Stimulated activated CD8-positive, alpha-beta memory T cell treated with anti-CD3 and anti-CD28 coated beads, Interleukin-15, amount 100 ng/mL, for 4 hours (primary cell): ENCODE measurements around the gene KRTAP2-3.

Source experiments
- DNase-seq, 2 donors: peaks; one replicate each; pipeline ENCODE4 v3.0.0-alpha.2; 2020; ENCODE audit warnings: low read depth in 2 of 2

KRTAP2-3 gene

DNA sequence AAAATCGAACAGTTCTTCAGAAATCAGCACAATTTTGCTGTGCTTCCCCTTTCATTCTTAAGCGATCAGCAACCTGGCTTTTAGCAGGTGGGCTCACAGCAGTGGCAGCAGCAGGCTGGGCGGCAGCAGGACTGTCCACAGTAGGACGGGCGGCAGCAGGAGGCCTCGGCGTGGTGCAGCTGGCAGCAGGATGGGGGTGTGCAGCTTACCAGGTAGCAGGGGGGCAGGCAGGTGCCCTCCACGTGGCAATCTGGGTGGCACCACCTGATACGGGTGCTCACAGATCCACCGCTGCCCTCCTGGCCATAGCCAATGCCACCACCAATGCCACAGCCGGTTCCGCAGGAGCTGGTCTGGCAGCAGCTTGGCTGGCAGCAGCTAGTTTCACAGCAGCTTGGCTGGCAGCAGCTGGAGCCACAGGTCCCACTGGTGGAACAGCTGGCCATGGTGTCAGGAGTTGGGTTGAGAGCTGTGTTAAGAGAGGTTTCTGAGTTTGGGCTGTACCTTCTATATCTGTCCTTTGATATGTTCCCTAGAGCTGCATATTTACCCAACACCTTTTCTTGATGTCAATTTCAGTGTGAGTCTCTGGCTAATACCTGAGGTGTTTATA lies 30.2 kb downstream of the KRTAP2-3 start, which contains the start of gene KRTAP1-4:
TSS of gene KRTAP1-4 (minus strand) at position 563 of the 613 bp plus-strand sequence. CDS start at position 446, 117 bp downstream.
- DNase-seq: no peak

DNA sequence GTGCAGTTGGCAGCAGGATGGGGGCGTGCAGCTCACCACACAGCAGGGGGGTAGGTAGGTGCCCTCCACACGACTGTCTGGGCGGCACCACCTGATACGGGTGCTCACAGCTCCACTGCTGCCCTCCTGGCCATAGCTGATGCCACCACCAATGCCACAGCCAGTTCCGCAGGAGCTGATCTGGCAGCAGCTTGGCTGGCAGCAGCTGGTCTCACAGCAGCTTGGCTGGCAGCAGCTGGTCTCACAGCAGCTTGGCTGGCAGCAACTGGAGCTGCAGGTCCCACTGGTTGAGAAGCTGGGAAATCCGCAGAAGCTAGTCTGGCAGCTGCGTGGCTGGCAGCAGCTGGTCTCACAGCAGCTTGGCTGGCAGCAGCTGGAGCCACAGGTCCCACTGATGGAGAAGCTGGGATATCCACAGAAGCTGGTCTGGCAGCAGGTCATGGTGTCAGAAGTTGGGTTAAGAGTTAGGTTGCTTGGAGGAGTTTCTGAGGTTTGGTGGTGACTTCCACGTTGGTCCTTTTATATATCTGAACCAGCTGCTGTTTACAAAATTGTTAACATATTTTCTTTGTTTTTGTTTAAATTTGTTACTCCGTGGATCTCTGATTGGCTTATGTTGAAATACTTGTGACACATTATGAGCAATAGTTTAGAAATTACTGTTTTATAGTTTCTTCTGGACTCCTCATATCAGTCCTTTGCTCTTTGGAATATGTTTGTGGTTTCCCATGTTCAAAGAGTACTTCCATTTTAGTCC lies 33.0 kb downstream of the KRTAP2-3 start, which contains the start of gene KRTAP1-5:
TSS of gene KRTAP1-5 (minus strand) at position 494 of the 757 bp plus-strand sequence. CDS start at position 441, 53 bp downstream.
- no peak for DNase-seq

DNA sequence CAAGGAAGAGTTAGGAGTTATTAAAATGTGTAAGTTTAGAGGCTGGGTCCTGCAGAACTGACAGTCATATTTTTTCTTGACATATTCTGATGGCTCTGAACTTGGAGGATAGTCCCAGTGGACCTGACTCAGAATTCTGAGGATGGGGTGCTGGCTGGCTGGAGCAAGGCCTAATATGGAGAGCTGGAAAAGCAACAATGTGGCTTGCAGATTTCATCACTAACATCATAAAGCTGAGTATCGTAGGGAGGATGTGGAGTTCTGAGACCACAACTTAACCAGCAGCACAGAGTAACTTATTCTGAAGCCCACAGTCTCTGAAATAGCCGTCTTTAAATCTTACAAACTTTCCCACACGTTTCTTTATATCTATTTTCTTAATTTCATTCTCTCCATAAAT lies 35.2 kb downstream of the KRTAP2-3 start:
- no peak for DNase-seq

DNA sequence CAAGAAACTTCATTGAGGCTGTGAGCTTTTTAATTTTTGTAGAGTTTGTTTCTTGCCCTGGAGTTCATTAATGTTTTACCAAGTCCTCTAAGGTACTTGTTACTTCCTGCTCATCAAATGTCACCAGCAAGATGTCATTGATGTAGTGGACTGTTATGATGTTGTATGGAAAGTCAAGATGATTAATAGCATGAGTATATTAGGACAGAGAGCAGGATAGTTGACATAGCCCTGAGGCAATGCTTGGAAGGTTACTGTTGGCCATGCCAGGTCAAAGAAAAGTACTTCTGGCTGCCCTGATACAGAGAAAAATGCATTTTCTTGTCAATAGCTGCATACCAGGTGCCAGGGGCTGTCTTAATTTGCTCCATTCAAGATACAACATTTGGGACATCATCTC lies 39.6 kb downstream of the KRTAP2-3 start:
- no peak for DNase-seq

DNA sequence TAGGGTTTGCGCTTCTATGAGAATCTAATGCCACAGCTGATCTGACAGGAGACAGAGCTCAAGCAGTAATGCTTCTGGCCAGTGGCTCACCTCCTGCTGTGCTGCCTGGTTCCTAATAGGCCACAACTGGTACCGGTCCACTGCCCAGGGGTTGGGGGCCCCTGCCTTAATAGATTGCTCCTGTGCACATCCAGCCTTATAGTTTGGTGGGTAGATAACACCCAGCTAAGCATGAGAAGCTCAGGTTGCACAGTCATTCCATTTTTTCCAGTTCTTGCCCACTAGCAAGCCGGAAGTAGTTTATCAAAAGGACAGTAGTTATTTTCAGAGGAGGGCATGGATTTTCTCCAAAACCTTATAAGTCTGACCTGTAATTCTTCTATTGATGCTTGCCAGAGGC lies 40.5 kb downstream of the KRTAP2-3 start:
- no peak for DNase-seq

DNA sequence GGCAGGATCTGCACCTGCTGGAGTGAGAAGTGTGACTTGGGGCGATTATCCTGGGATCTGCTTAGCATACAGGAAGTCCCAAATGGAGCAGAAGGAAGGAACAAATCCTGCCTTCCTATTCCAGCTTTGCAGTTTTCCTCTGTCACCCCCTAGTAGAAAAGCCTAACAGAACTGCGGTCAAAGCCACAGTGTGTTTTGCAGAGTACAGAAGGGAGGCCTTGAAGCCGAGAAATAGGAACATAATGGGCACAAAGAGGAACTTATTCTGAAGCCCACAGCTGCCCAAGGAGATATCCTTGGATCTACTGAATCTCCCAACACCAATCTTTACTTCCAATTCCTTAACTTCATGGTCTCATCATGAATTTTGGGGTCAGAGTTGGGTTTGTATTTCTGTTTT lies 41.4 kb downstream of the KRTAP2-3 start:
- no peak for DNase-seq

DNA sequence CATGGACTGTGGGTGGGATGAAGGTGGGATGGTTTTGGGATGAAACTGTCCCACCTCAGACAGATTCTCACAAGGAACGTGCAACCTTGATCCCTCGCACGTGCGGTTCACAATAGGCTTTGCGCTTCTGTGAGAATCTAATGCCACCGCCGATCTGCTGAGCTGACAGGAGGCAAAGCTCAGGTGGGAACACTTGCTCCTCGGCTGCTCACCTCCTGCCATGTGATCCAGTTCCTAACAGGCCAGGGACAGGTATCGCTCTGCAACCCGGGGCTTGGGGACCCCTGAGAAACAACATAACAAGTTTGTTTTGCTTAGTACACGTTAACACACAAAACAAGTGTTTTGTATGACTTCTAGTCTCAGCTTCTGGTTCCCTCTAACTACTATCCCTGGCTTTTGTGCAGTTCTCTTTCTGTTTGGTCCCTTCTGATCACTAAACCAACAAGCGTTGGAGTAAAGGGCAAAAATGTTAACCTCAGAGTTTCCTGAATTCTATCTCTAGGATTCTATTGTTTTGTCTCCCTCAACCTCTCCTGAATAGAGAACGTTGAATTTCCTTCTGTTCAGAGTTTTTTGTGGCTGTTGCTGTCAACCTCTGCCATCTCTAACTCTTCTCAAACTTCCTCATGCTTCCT lies 43.2 kb downstream of the KRTAP2-3 start:
- no peak for DNase-seq

DNA sequence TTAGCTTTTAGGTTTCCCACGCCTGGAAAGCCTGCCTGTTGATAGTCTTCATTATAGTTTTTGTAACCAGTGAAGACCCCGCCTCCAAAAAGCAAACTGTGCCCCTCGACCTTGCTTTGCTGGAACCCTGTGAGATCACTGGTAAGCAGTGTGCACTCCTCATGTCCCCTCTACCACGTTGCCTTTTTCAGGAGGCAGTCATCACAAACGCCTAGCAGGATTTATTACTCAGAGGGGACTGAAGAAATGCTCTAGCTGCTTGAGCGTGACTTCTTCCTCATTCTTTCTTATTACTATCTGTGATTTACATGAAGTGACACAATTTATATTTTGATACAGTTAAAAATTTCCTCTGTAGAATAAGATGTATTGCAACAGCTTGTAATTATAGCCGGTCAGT lies 44.5 kb downstream of the KRTAP2-3 start:
- DNase-seq: no peak

DNA sequence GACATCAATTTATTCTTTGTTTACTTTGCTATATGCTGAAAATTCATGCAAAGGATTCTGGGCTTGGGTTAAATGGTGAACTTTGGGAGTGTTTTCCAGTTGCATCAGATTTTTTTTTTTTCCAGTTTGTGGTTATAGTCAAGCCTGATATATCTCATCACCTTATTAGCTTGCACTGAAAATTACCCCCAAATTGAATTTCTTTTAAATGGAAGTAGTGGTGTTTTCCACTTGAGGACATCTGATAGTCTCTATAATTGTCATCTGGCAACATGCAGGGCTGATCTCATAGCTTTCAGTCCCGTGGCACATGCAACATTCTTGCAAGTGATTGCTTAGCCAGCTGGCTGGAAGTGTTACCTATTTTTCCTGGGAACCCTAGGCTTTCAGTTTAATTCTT lies 46.3 kb downstream of the KRTAP2-3 start:
- DNase-seq: no peak

DNA sequence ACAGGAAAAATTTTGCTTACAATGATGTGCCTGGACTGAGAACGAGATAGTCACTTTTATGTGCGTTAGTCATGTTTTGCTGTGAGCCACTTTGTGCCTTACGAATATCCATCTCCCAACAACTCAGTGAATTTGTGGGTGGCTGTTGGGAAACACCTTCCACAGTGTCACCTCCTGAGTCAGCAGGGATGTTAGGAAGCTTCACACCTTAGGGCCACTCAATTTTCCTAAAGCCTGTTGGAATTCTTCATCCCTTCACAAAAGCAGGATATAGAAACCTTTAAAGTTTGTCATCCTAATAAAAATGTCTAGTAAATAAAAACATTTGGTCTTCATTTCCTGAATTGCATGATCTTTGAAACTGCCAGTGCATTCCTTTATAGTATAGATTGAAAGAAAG lies 46.7 kb downstream of the KRTAP2-3 start:
- no peak for DNase-seq

DNA sequence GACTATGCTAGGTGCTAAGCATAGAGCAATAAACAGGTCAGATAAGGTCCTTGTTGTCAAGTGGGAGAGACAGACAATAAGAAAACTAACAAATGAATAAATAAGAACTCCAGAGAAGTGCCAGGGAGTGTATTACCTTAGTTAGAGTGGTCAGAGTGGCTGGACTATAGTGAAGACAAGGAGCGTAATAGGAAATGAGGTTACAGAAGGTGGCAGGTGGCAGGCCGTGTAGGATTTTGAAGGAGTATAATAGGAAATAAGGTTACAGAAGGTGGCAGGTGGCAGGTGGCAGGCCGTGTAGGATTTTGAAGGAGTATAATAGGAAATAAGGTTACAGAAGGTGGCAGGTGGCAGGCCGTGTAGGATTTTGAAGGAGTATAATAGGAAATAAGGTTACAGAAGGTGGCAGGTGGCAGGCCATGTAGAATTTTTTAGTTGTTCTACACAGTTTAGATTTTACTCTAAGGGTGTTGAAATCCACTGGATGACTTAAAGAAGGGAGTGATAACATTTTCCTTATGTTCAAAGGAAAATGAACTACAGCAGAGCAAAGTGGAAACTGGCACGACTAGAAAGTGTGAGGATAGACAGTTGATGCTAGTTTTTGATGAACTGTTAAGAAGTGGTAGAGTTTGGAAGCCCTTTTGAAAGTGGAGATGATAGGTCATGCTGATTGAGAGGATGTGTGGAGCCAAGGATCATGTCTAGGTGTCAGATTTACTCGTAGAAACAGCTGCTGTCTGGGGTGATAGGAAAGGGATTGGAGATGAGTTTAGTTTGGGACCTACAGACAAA lies 47.4 kb downstream of the KRTAP2-3 start:
- no peak for DNase-seq

DNA sequence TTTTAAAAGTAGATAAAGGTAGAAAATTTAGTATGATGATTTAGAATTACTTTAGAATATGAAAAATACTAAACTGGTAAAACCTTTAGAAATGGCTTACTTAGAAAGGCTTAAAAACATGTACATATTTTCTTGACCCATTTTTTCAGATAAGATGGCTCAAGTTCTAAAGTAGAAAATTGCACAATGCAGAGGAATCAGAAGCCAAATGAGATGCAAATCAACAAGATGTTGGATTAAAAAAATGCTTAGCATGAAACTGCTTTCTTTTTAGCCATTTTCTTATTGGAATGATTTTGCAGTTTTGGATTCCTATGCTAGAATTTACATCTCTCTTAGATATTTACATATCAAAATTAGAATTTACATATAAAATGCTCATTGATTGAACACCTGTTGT lies 49.5 kb downstream of the KRTAP2-3 start:
- no peak for DNase-seq

DNA sequence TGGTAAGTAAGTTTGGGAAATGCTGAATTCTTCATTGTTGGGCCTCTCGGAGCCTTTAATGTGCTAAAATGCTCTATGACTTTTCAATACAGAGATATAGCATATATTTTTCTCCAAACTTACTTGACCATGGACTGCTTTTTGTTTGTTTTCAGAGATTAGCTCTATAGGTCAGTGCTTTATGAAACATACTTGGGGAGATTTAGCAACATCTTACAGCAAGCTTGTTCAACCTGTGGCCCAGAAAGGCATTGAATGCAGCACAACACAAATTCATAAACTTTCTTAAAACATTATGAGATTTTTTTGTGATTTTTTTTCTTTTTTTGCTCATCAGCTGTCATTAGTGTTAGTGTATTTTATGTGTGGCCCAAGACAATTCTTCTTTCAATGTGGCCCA lies 50.0 kb downstream of the KRTAP2-3 start:
- DNase-seq: no peak

DNA sequence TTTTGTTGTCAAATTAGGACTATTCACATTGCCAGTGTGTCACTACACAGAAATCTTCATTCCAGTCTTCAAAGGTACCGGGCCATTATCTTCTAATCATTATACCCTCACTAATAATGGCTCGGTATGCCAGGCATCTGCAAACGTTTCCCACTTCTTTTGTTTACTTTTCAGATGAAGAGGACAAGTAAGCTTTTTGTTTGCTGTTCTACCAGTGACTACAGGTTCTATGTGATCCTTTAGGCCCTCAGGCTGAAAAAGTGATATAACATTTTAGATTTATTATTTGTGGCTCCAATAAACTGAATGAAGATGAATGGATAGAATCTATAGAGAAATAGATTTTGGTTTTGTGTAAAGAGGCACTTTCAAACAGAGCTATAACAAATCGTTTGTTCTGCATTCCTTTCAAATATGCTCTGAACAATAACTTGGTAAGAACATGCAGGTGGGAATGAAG lies 50.6 kb downstream of the KRTAP2-3 start:
- DNase-seq: no peak
